Measurements from ENCODE around the gene CCNB1. TPM values are rescaled to one million over a fixed set of nuclear protein-coding genes. Genes with fewer than 3 reads are reported as not detected.

Gene CCNB1
- total RNA-seq, 1 donor from 2014 or later: 29.6 TPM

DNA sequence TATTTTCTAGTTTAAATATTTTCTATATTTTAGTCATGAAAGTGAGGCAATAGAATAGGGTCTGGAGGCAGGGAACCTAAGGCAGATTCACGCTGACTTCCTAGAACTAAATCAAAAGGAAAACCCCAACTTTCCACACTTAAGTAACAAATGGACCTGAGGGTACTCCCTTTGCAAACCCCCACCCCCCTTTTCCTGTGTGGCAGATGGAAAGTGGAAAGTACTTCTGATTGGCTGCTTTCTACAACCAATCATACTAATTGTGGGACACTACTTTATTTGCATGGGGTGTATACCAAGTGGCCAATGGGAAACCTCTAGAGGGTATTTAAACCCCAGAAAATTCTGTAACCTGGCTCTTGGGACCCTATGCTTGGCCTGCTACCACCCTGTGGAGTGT lies 17.7 kb downstream of the CCNB1 start:
- Mint-ChIP-seq H3K27ac (ENCODE audit: unreplicated experiment) (no peak overlapping the region), H3K36me3 (ENCODE audit: unreplicated experiment) (no peaks in the 10 kb centered on the region), H3K9me3 (ENCODE audit: unreplicated experiment) (no peaks in the 10 kb centered on the region), H3K4me1 (ENCODE audit: low read depth, unreplicated experiment) (no peaks in the 10 kb centered on the region), H3K27me3 (ENCODE audit: unreplicated experiment) (no peaks in the 10 kb centered on the region), H3K4me3 (ENCODE audit: unreplicated experiment) (no peak overlapping the region)
- TF ChIP-seq, protein P1, sequence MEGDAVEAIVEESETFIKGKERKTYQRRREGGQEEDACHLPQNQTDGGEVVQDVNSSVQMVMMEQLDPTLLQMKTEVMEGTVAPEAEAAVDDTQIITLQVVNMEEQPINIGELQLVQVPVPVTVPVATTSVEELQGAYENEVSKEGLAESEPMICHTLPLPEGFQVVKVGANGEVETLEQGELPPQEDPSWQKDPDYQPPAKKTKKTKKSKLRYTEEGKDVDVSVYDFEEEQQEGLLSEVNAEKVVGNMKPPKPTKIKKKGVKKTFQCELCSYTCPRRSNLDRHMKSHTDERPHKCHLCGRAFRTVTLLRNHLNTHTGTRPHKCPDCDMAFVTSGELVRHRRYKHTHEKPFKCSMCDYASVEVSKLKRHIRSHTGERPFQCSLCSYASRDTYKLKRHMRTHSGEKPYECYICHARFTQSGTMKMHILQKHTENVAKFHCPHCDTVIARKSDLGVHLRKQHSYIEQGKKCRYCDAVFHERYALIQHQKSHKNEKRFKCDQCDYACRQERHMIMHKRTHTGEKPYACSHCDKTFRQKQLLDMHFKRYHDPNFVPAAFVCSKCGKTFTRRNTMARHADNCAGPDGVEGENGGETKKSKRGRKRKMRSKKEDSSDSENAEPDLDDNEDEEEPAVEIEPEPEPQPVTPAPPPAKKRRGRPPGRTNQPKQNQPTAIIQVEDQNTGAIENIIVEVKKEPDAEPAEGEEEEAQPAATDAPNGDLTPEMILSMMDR (IDR thresholded peaks at IDR 0.05; ENCODE audit: partially characterized antibody, unreplicated experiment): no peak
- no peak for DNase-seq

DNA sequence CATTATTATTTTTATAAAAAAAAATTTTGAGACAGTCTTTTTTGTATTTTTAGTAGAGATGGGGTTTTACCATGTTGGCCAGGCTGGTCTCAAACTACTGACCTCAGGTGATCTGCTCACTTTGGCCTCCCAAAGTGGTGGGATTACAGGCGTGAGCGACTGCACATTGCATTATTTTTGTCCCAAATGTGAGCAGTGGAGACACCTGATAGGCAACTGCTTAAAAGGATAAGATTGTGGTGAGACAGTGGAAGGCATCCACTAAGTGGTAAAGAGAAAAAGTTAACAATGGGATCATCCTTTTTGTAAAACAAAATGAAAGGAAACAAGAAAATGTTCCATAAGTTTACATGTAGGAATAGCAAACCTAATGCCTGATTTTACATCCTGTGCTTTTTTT lies 20.4 kb downstream of the CCNB1 start:
- H3K4me1 Mint-ChIP-seq (ENCODE audit: low read depth, unreplicated experiment): no peaks in the 10 kb centered on the region
- H3K4me3 Mint-ChIP-seq (ENCODE audit: unreplicated experiment): peak overlapping the region; percentile 52
- H3K36me3 Mint-ChIP-seq (ENCODE audit: unreplicated experiment): no peaks in the 10 kb centered on the region
- DNase-seq: no peak
- TF ChIP-seq, protein P1 (IDR thresholded peaks at IDR 0.05; ENCODE audit: partially characterized antibody, unreplicated experiment): no peak
- no peak overlapping the region for H3K27ac Mint-ChIP-seq (ENCODE audit: unreplicated experiment)
- H3K9me3 Mint-ChIP-seq (ENCODE audit: unreplicated experiment): no peaks in the 10 kb centered on the region
- H3K27me3 Mint-ChIP-seq (ENCODE audit: unreplicated experiment): no peaks in the 10 kb centered on the region

DNA sequence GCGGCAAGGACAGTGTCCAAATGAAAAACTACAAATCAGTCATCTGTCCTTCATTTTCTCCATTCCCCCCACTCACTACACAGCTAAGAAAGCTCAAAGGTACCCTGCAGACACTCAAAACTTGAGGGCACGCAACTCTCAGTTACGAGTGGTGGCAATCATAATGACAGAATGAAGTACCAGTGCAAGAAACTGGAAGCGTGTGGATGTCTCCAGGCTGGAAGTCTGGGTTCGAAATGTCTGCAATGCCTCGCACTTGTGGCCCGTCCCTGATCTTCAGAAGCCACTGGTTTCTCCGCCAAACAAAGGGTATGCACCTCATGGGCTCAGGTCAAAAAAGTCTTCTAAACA lies 21.8 kb downstream of the CCNB1 start:
- peak overlapping the region; percentile 97 for H3K4me3 Mint-ChIP-seq (ENCODE audit: unreplicated experiment)
- H3K9me3 Mint-ChIP-seq (ENCODE audit: unreplicated experiment): no peaks in the 10 kb centered on the region
- peak overlapping the region; percentile 98 for H3K27ac Mint-ChIP-seq (ENCODE audit: unreplicated experiment)
- DNase-seq: no peak
- H3K27me3 Mint-ChIP-seq (ENCODE audit: unreplicated experiment): no peaks in the 10 kb centered on the region
- H3K36me3 Mint-ChIP-seq (ENCODE audit: unreplicated experiment): no peaks in the 10 kb centered on the region
- TF ChIP-seq, protein P1 (IDR thresholded peaks at IDR 0.05; ENCODE audit: partially characterized antibody, unreplicated experiment): no peak
- no peaks in the 10 kb centered on the region for H3K4me1 Mint-ChIP-seq (ENCODE audit: low read depth, unreplicated experiment)

DNA sequence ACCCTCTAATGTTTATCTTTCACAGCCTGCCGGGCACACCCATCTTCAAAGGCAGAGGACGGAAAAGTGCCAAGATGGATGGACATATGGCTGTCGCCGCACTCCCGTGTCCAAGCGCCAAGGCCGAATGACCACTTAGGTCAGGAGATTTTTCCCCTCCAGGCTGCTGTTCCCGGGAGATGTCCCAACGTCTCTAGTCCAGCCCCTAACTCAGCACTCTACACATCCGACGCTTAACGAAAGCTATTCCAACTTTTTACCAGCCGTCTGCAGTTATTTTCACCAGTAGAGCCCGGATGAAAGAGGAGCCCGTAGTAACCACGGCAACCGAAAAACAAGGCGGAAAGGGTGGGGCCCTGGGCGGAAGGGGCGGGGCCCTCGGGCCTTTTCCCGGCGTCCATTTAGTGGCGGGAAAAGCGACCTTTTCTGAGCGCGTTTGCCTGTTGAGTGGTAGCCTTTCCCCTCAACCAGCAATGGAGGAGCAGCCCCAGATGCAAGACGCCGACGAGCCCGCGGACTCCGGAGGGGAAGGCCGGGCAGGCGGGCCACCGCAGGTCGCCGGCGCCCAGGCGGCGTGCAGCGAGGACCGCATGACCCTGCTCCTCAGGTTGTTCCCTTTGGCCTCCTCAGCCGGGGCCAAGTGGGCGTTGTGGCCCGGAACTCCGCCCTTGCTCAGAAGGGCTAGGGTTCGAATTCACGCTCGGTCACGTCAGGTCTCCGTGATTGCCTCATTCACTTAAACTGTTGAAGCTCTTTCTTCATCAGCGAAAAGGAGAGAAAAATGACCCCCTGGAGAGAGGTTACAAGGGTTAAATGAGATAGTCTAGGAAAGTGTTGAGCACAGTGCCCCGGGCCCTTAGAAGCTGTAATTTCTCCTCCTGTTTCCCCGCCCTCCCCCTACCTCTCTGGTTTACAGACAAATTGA lies 22.5 kb downstream of the CCNB1 start, which contains the start of gene CENPH:
CENPH (plus strand) TSS at position 422 of the 925 bp plus-strand sequence; CDS start at position 474, 52 bp downstream.
- H3K9me3 Mint-ChIP-seq (ENCODE audit: unreplicated experiment): no peaks in the 10 kb centered on the region
- H3K27me3 Mint-ChIP-seq (ENCODE audit: unreplicated experiment): no peaks in the 10 kb centered on the region
- peak within 1 kb of the TSS; percentile 97 for H3K4me3 Mint-ChIP-seq (ENCODE audit: unreplicated experiment)
- TF ChIP-seq, protein P1 (IDR thresholded peaks at IDR 0.05; ENCODE audit: partially characterized antibody, unreplicated experiment): no peak
- DNase-seq: peak; percentile 95
- no peaks in the 10 kb centered on the region for H3K36me3 Mint-ChIP-seq (ENCODE audit: unreplicated experiment)
- H3K4me1 Mint-ChIP-seq (ENCODE audit: low read depth, unreplicated experiment): no peaks in the 10 kb centered on the region
- H3K27ac Mint-ChIP-seq (ENCODE audit: unreplicated experiment): peak within 1 kb of the TSS; percentile 98

DNA sequence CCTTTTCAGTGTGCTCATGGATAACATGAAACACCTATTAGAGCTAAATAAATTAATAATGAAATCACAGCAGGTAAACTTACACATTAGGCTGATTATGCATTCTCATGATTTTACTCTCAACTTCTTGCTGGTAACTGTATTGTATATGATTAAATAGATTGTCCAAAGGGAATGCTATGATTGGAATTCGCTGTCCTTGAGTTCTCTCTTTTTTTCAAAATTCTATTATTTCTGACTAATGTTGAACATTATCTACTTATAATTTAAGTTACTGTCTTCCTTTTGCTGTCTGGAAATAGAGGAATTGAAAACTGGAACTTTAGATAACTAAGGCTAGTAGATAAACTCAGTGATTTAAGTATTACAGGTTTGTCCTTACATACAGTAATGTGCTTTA lies 35.5 kb downstream of the CCNB1 start:
- Mint-ChIP-seq H3K27ac (ENCODE audit: unreplicated experiment) (no peak overlapping the region), H3K4me1 (ENCODE audit: low read depth, unreplicated experiment) (no peaks in the 10 kb centered on the region), H3K36me3 (ENCODE audit: unreplicated experiment) (no peaks in the 10 kb centered on the region), H3K9me3 (ENCODE audit: unreplicated experiment) (no peaks in the 10 kb centered on the region), H3K27me3 (ENCODE audit: unreplicated experiment) (no peaks in the 10 kb centered on the region), H3K4me3 (ENCODE audit: unreplicated experiment) (no peak overlapping the region)
- TF ChIP-seq, protein P1 (IDR thresholded peaks at IDR 0.05; ENCODE audit: partially characterized antibody, unreplicated experiment): no peak
- no peak for DNase-seq

Measured in glutamatergic neuron (in vitro differentiated cells).